IMR-90 (cell line): ENCODE results near the gene CRACDL. TPM values are rescaled to one million over a fixed set of nuclear protein-coding genes. Genes with fewer than 3 reads are reported as not detected.

Experiments used
- ATAC-seq: fragments of 200-7000 bp; cut with Tn5 transposase; 2 replicates; pipeline ENCODE4 v1.9.1; 2020; ENCODE audit warnings: low read depth, mild to moderate bottlenecking, moderate library complexity
- BruUV-seq: library from RNA; stranded (reverse); fragments of 400-500 nt; replicated peaks from 2 replicates; lab custom pipeline; 2021; lab: Mats Ljungman, UMichigan
- CTCF ChIA-PET: fragments of 300-600 bp; formaldehyde crosslinking; extraction: SDS; loops from one replicate; lab custom pipeline; 2021; ENCODE audit warnings: antibody characterized with exemption; lab: Yijun Ruan, JAX
- POLR2A ChIA-PET: fragments of 300-600 bp; sonication (Branson Sonifier 250); formaldehyde crosslinking; loops from one replicate; lab custom pipeline; 2022; ENCODE audit warnings: antibody characterized with exemption; ENCODE audit not compliant: unreplicated experiment; lab: Charles Lee
- DNase-seq: peaks from one replicate; pipeline ENCODE4 v3.0.0; 2013
- H2AFZ ChIP-seq: replicated peaks from 2 replicates; pipeline ENCODE3; 2013; ENCODE audit warnings: low read length, mild to moderate bottlenecking; ENCODE audit not compliant: poor library complexity
- H2AK5ac ChIP-seq: 2 replicates; pipeline ENCODE4 v1.6.1; 2013; ENCODE audit warnings: low read depth, low read length, inconsistent platforms
- H2AK9ac ChIP-seq: replicated peaks from 2 replicates; pipeline ENCODE3; 2013; ENCODE audit warnings: mild to moderate bottlenecking, low read depth, low read length, moderate library complexity; ENCODE audit not compliant: poor library complexity
- H2BK120ac ChIP-seq: 2 replicates; pipeline ENCODE4 v1.6.1; 2013; ENCODE audit warnings: low read depth, low read length, inconsistent platforms
- H2BK15ac ChIP-seq: 3 replicates; pipeline ENCODE4 v1.6.1; 2013; ENCODE audit warnings: low read depth, low read length, inconsistent platforms
- H2BK20ac ChIP-seq: 2 replicates; pipeline ENCODE4 v1.6.1; 2013; ENCODE audit warnings: low read depth, mild to moderate bottlenecking, inconsistent platforms, low read length, moderate library complexity
- H2BK5ac ChIP-seq: 2 replicates; pipeline ENCODE4 v1.6.1; 2013; ENCODE audit warnings: mild to moderate bottlenecking, low read depth, low read length, inconsistent platforms; ENCODE audit not compliant: poor library complexity, severe bottlenecking
- H3K14ac ChIP-seq: replicated peaks from 2 replicates; pipeline ENCODE4 v1.6.1; 2013; ENCODE audit warnings: low read depth, low read length, inconsistent platforms
- H3K18ac ChIP-seq: 2 replicates; pipeline ENCODE4 v1.6.1; 2013; ENCODE audit warnings: low read depth, low read length, control low read depth
- H3K23ac ChIP-seq: 2 replicates; pipeline ENCODE4 v1.6.1; 2013; ENCODE audit warnings: low read depth, low read length, inconsistent platforms
- H3K27ac ChIP-seq: 2 replicates; pipeline ENCODE4 v1.5.1; 2013; ENCODE audit warnings: mild to moderate bottlenecking, control low read depth, low read length; ENCODE audit not compliant: insufficient read depth
- H3K27me3 ChIP-seq: 2 replicates; pipeline ENCODE4 v1.6.1; 2013; ENCODE audit warnings: low read length; ENCODE audit not compliant: control insufficient read depth, insufficient read depth
- H3K36me3 ChIP-seq: 2 replicates; pipeline ENCODE4 v1.6.1; 2013; ENCODE audit warnings: low read length, mixed read lengths; ENCODE audit not compliant: control insufficient read depth, insufficient read depth
- H3K4ac ChIP-seq: 2 replicates; pipeline ENCODE4 v1.6.1; 2013; ENCODE audit warnings: low read depth, low read length, inconsistent platforms
- H3K4me1 ChIP-seq: 2 replicates; pipeline ENCODE4 v1.6.1; 2013; ENCODE audit warnings: low read length, mixed read lengths; ENCODE audit not compliant: control insufficient read depth, insufficient read depth
- H3K4me2 ChIP-seq: 2 replicates; pipeline ENCODE4 v1.6.1; 2013; ENCODE audit warnings: low read depth, mild to moderate bottlenecking, control low read depth, low read length, moderate library complexity
- H3K4me3 ChIP-seq: 2 replicates; pipeline ENCODE4 v1.5.1; 2013; ENCODE audit warnings: low read depth, mild to moderate bottlenecking, control low read depth, low read length, moderate library complexity; ENCODE audit not compliant: insufficient read depth
- H3K56ac ChIP-seq: 2 replicates; pipeline ENCODE4 v1.6.1; 2013; ENCODE audit warnings: low read length, inconsistent platforms; ENCODE audit not compliant: insufficient read depth; ENCODE audit errors: extremely low read depth
- H3K79me1 ChIP-seq, 2 experiments: 2 replicates each; pipeline ENCODE4 v1.6.1; 2013; ENCODE audit warnings: low read length in 2 of 2, inconsistent platforms in 1 of 2, low read depth in 1 of 2
- H3K9ac ChIP-seq: 2 replicates; pipeline ENCODE4 v1.6.1; 2013; ENCODE audit warnings: low read depth, low read length, control low read depth
- H3K9me1 ChIP-seq: 2 replicates; pipeline ENCODE4 v1.6.1; 2013; ENCODE audit warnings: low read length, inconsistent platforms; ENCODE audit not compliant: insufficient read depth
- H3K9me3 ChIP-seq: 2 replicates; pipeline ENCODE4 v1.6.1; 2013; ENCODE audit warnings: low read length; ENCODE audit not compliant: control insufficient read depth, insufficient read depth
- H4K20me1 ChIP-seq: 2 replicates; pipeline ENCODE4 v1.6.1; 2013; ENCODE audit warnings: low read length, inconsistent platforms; ENCODE audit not compliant: insufficient read depth
- H4K5ac ChIP-seq: 2 replicates; pipeline ENCODE4 v1.6.1; 2013; ENCODE audit warnings: mild to moderate bottlenecking, low read depth, low read length, control low read depth
- H4K8ac ChIP-seq, 2 experiments: 2 replicates each; pipeline ENCODE4 v1.6.1; 2013; ENCODE audit warnings: low read depth in 2 of 2, low read length in 2 of 2, control low read depth in 1 of 2, inconsistent platforms in 1 of 2
- H4K91ac ChIP-seq: 2 replicates; pipeline ENCODE4 v1.6.1; 2013; ENCODE audit warnings: low read depth, low read length, inconsistent platforms; ENCODE audit not compliant: insufficient read depth
- BHLHE40 ChIP-seq: fragments of 150-350 bp; IDR thresholded peaks from 2 replicates; pipeline ENCODE4 v1.6.1; 2016; ENCODE audit warnings: mild to moderate bottlenecking, low read depth, low read length
- CEBPB ChIP-seq: IDR thresholded peaks from 2 replicates; pipeline ENCODE4 v1.6.1; 2012; ENCODE audit warnings: low read depth, low read length, improper control_type of control experiment
- CHD1 ChIP-seq: IDR thresholded peaks from 2 replicates; pipeline ENCODE4 v1.6.1; 2012; ENCODE audit warnings: low read depth, low read length, improper control_type of control experiment
- FOS ChIP-seq: fragments of 150-350 bp; IDR thresholded peaks from 2 replicates; pipeline ENCODE4 v1.6.1; 2016; ENCODE audit warnings: low read depth, low read length
- MAFK ChIP-seq: IDR thresholded peaks from 2 replicates; pipeline ENCODE4 v1.6.1; 2012; ENCODE audit warnings: low read depth, low read length, improper control_type of control experiment
- MAZ ChIP-seq: IDR thresholded peaks from 2 replicates; pipeline ENCODE4 v1.6.1; 2012; ENCODE audit warnings: low read depth, mild to moderate bottlenecking, low read length, improper control_type of control experiment, moderate library complexity, borderline replicate concordance
- MXI1 ChIP-seq: IDR thresholded peaks from 2 replicates; pipeline ENCODE4 v1.6.1; 2012; ENCODE audit warnings: low read depth, mild to moderate bottlenecking, low read length, moderate library complexity, borderline replicate concordance
- NFE2L2 ChIP-seq: fragments of 150-350 bp; IDR thresholded peaks from 2 replicates; pipeline ENCODE4 v1.6.1; 2016; ENCODE audit warnings: low read depth, mild to moderate bottlenecking, low read length
- POLR2A ChIP-seq: IDR thresholded peaks from 2 replicates; pipeline ENCODE4 v1.6.1; 2012; ENCODE audit warnings: mild to moderate bottlenecking, low read depth, low read length
- RAD21 ChIP-seq: IDR thresholded peaks from 2 replicates; pipeline ENCODE4 v1.6.1; 2012; ENCODE audit warnings: low read length, improper control_type of control experiment
- RCOR1 ChIP-seq: IDR thresholded peaks from 2 replicates; pipeline ENCODE4 v1.6.1; 2012; ENCODE audit warnings: mild to moderate bottlenecking, low read length, improper control_type of control experiment; ENCODE audit not compliant: insufficient replicate concordance
- RFX5 ChIP-seq: IDR thresholded peaks from 2 replicates; pipeline ENCODE4 v1.8.0; 2012; ENCODE audit warnings: low read depth, mild to moderate bottlenecking, low read length, moderate library complexity
- SMC3 ChIP-seq: fragments of 150-350 bp; IDR thresholded peaks from 2 replicates; pipeline ENCODE4 v1.6.1; 2016; ENCODE audit warnings: low read depth, mild to moderate bottlenecking, antibody characterized with exemption, low read length, moderate library complexity
- WGBS, 2 experiments: methylation state at CpG; one replicate each; pipeline versions ENCODE4 v1.1.5 to v1.1.7; 2013; ENCODE audit warnings: missing lambda C conversion rate in 2 of 2; ENCODE audit not compliant: insufficient read length in 1 of 2; ENCODE audit errors: extremely low coverage in 2 of 2; 5-methylcytosine and 5-hydroxymethylcytosine counted together
- dilution Hi-C: fragments of 300-500 bp; cut with HindIII; formaldehyde crosslinking; loops from one replicate; pipeline ENCODE4 v1.14.3; 2018; ENCODE audit warnings: low sequenced_read_pairs; ENCODE audit not compliant: unreplicated experiment
- in situ Hi-C: fragments of 300-500 bp; cut with MboI; formaldehyde crosslinking; loops from 3 replicates; pipeline ENCODE4 v1.14.3; 2019; ENCODE audit warnings: low sequenced_read_pairs, inconsistent platforms, mixed read lengths
- intact Hi-C: fragments of 100-400 bp; cut with micrococcal nuclease; formaldehyde crosslinking; loops from 2 replicates; pipeline ENCODE4 v1.10.0; 2022
- polyA plus RNA-seq, 3 experiments: library from polyadenylated mRNA; depleted of rRNA; stranded (reverse); fragments of >200 nt; gene quantifications; 2 replicates each; pipeline ENCODE4 v1.2.3, GENCODE V29; 2012; ENCODE audit warnings: low replicate concordance in 1 of 3
- total RNA-seq: library from RNA; depleted of rRNA; stranded (reverse); fragments of >200 nt; gene quantifications from 2 replicates; pipeline ENCODE4 v1.2.3, GENCODE V29; 2012
- TF ChIP-seq, protein P1 (sequence below): conservative IDR thresholded peaks from 2 replicates; pipeline ENCODE4 v1.5.1; 2012; ENCODE audit warnings: mild to moderate bottlenecking, low read depth, low read length, improper control_type of control experiment
- TF ChIP-seq, protein P2 (sequence below): fragments of 150-350 bp; IDR thresholded peaks from 2 replicates; pipeline ENCODE4 v1.6.1; 2016; ENCODE audit warnings: low read depth, mild to moderate bottlenecking, low read length, moderate library complexity, borderline replicate concordance
- TF ChIP-seq, protein P3 (sequence below): fragments of 150-350 bp; IDR thresholded peaks from 2 replicates; pipeline ENCODE4 v1.6.1; 2017; ENCODE audit warnings: mild to moderate bottlenecking, antibody characterized with exemption, low read length, low read depth

CRACDL gene
- total and polyA plus RNA-seq, 2 of the 4 experiments (the other 2 are of a cell fraction) = not detected

DNA sequence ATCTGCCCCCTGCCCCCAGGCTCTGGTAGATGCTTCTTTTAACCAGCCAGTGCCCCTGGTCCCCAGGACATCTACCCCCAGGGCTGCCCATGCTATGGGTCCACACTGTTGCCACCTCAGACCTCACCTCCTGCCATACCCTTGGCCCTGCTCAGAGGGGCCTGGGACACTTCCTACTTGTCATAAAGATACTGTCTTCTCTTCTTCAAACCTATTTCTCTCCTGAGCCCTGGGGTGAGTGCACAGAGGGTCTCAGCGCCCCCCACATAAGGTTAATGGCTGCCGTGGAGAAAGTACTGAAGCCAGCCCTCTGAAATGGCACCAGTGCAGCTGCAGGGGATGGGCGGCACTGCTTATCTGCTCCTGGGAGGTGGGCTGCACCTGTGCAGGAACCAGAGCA is 127.5 kb downstream of the CRACDL start:
- H4K5ac ChIP-seq = no peak overlapping the region

More for the DNA sequence above, 127.5 kb downstream of the CRACDL start:
- Histone ChIP-seq H3K9me3 (no peaks in the 10 kb centered on the region), H3K18ac (no peak overlapping the region), H2AK9ac (no peak overlapping the region), H4K8ac (no peak overlapping the region), H3K4me1 (no peaks in the 10 kb centered on the region), H3K27ac (no peak overlapping the region), H2AFZ (no peak overlapping the region), H2BK15ac (no peak overlapping the region), H3K4ac (no peak overlapping the region), H3K23ac (no peak overlapping the region), H3K36me3 (no peaks in the 10 kb centered on the region), H3K9me1 (no peaks in the 10 kb centered on the region), H2AK5ac (no peak overlapping the region), H3K9ac (no peak overlapping the region), H4K20me1 (no peaks in the 10 kb centered on the region), H2BK5ac (no peak overlapping the region), H3K79me1 (no peaks in the 10 kb centered on the region), H2BK20ac (no peak overlapping the region), H3K14ac (no peak overlapping the region), H3K56ac (no peak overlapping the region), H2BK120ac (no peak overlapping the region), H3K4me3 (no peak overlapping the region), H3K4me2 (no peak overlapping the region), H4K91ac (no peak overlapping the region), H3K27me3 (peaks cover 11% of the 10 kb centered on the region; the same call in 1 of the 2 replicates)
- in situ Hi-C loops = no loop called here
- no peak for DNase-seq
- no peak for ATAC-seq
- no CpG with 5 or more reads among the region's 3 CpGs for WGBS, 2 experiments
- intact Hi-C loops = no loop called here
- no TSS peak for BruUV-seq
- ChIA-PET CTCF (no interaction called here), POLR2A (no interaction called here)
- dilution Hi-C loops = no loop called here
- no peak for TF ChIP-seq SMC3
- TF ChIP-seq CHD1 = no peak
- TF ChIP-seq, protein P1, sequence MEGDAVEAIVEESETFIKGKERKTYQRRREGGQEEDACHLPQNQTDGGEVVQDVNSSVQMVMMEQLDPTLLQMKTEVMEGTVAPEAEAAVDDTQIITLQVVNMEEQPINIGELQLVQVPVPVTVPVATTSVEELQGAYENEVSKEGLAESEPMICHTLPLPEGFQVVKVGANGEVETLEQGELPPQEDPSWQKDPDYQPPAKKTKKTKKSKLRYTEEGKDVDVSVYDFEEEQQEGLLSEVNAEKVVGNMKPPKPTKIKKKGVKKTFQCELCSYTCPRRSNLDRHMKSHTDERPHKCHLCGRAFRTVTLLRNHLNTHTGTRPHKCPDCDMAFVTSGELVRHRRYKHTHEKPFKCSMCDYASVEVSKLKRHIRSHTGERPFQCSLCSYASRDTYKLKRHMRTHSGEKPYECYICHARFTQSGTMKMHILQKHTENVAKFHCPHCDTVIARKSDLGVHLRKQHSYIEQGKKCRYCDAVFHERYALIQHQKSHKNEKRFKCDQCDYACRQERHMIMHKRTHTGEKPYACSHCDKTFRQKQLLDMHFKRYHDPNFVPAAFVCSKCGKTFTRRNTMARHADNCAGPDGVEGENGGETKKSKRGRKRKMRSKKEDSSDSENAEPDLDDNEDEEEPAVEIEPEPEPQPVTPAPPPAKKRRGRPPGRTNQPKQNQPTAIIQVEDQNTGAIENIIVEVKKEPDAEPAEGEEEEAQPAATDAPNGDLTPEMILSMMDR = no peak
- no peak for TF ChIP-seq RAD21
- TF ChIP-seq, protein P2, sequence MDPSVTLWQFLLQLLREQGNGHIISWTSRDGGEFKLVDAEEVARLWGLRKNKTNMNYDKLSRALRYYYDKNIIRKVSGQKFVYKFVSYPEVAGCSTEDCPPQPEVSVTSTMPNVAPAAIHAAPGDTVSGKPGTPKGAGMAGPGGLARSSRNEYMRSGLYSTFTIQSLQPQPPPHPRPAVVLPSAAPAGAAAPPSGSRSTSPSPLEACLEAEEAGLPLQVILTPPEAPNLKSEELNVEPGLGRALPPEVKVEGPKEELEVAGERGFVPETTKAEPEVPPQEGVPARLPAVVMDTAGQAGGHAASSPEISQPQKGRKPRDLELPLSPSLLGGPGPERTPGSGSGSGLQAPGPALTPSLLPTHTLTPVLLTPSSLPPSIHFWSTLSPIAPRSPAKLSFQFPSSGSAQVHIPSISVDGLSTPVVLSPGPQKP = no peak
- TF ChIP-seq FOS = no peak
- TF ChIP-seq MAZ = no peak
- TF ChIP-seq, protein P3, sequence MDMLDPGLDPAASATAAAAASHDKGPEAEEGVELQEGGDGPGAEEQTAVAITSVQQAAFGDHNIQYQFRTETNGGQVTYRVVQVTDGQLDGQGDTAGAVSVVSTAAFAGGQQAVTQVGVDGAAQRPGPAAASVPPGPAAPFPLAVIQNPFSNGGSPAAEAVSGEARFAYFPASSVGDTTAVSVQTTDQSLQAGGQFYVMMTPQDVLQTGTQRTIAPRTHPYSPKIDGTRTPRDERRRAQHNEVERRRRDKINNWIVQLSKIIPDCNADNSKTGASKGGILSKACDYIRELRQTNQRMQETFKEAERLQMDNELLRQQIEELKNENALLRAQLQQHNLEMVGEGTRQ = no peak
- no peak for TF ChIP-seq CEBPB
- no peak for TF ChIP-seq BHLHE40
- TF ChIP-seq MXI1 = no peak
- no peak for TF ChIP-seq RFX5
- TF ChIP-seq POLR2A = no peak
- TF ChIP-seq MAFK = no peak
- no peak for TF ChIP-seq NFE2L2
- TF ChIP-seq RCOR1 = no peak
